Smooth muscle cell (in vitro differentiated cells): ENCODE measurements around the gene ZNF22. TPM values are rescaled to one million over a fixed set of nuclear protein-coding genes. Genes with fewer than 3 reads are reported as not detected.
A peak's percentile ranks its signal among the peaks of the same experiment; 100 is the strongest.

Source experiments
- DNase-seq: peaks from one replicate; lab custom pipeline; 2025; ENCODE audit not compliant: unreplicated experiment; lab: John Stamatoyannopoulos, UW
- H2AFZ ChIP-seq: fragments of 200-600 bp; sonication (generic); 2 replicates; pipeline ENCODE4 v1.6.0; 2016; ENCODE audit warnings: antibody characterized with exemption, low read depth, mild to moderate bottlenecking
- H3F3A ChIP-seq: fragments of 200-600 bp; sonication (generic); 2 replicates; pipeline ENCODE4 v1.6.0; 2017; ENCODE audit warnings: antibody characterized with exemption, low read depth
- H3K27ac ChIP-seq: fragments of 200-600 bp; sonication (generic); 2 replicates; pipeline ENCODE4 v1.5.1; 2016; ENCODE audit warnings: low read depth, mild to moderate bottlenecking
- H3K27me3 ChIP-seq: fragments of 200-600 bp; sonication (generic); 2 replicates; pipeline ENCODE4 v1.6.1; 2016; ENCODE audit warnings: low read depth, mild to moderate bottlenecking
- H3K36me3 ChIP-seq: fragments of 200-600 bp; sonication (generic); 2 replicates; pipeline ENCODE4 v1.5.1; 2016; ENCODE audit warnings: low read depth
- H3K4me1 ChIP-seq: fragments of 200-600 bp; sonication (generic); 2 replicates; pipeline ENCODE4 v1.5.1; 2016; ENCODE audit warnings: low read depth
- H3K4me2 ChIP-seq: fragments of 200-600 bp; sonication (generic); 2 replicates; pipeline ENCODE4 v1.6.0; 2016; ENCODE audit warnings: mild to moderate bottlenecking
- H3K4me3 ChIP-seq: fragments of 200-600 bp; sonication (generic); 2 replicates; pipeline ENCODE4 v1.5.1; 2016; ENCODE audit warnings: mild to moderate bottlenecking
- H3K79me2 ChIP-seq: fragments of 200-600 bp; sonication (generic); 2 replicates; pipeline ENCODE4 v1.6.0; 2016; ENCODE audit warnings: low read depth, mild to moderate bottlenecking
- H3K9ac ChIP-seq: fragments of 200-600 bp; sonication (generic); 2 replicates; pipeline ENCODE4 v1.6.0; 2016; ENCODE audit warnings: low read depth
- H3K9me3 ChIP-seq: fragments of 200-600 bp; sonication (generic); replicated peaks from 2 replicates; pipeline ENCODE4 v1.5.1; 2016; ENCODE audit warnings: low read depth
- H4K20me1 ChIP-seq: fragments of 200-600 bp; sonication (generic); 2 replicates; pipeline ENCODE4 v1.6.0; 2016; ENCODE audit warnings: low read depth
- CTCF ChIP-seq: fragments of 200-600 bp; sonication (generic); IDR thresholded peaks from 2 replicates; pipeline ENCODE4 v1.5.1; 2017; ENCODE audit warnings: borderline replicate concordance, mild to moderate bottlenecking, antibody characterized with exemption; ENCODE audit not compliant: insufficient read depth, poor library complexity, severe bottlenecking
- WGBS: methylation state at CpG from one replicate; pipeline ENCODE4 v1.1.7; 2016; ENCODE audit warnings: low lambda C conversion rate; 5-methylcytosine and 5-hydroxymethylcytosine counted together
- polyA plus RNA-seq: library from polyadenylated mRNA; unstranded; fragments of >200 nt; fragmentation: Nextera tagmentation; extraction: Ambion mirVana; gene quantifications from 2 replicates; pipeline ENCODE4 v1.2.1, GENCODE V29; 2016
- total RNA-seq: library from RNA; depleted of rRNA; stranded (reverse); fragments of >200 nt; gene quantifications from 2 replicates; pipeline ENCODE4 v1.2.3, GENCODE V29; 2014

The ZNF22 gene
- total and polyA plus RNA-seq, 2 experiments from 2014 or later: 30.7 to 38.9 TPM

- 70% methylated on average over 13 of the region's 14 CpGs for WGBS
- DNase-seq: no peak
Measured at GRCh38 chr10:44980309-44981171, 20.2 kb upstream of the ZNF22 start.

GRCh38 chr10:44981172-44982113 is 19.3 kb upstream of the ZNF22 start:
- peak overlapping the region; percentile 31 for H2AFZ ChIP-seq
- WGBS: 63% methylated on average over 11 of the region's 11 CpGs
- no peak for TF ChIP-seq CTCF

More at GRCh38 chr10:44980309-44981171, 20.2 kb upstream of the ZNF22 start:
- Histone ChIP-seq H3K4me3 (no peak overlapping the region), H3K27me3 (no peaks in the 10 kb centered on the region), H3K9ac (peak overlapping the region; percentile 33), H3K9me3 (no peaks in the 10 kb centered on the region), H2AFZ (peak overlapping the region; percentile 31), H3K27ac (peak overlapping the region; percentile 83), H3K79me2 (no peaks in the 10 kb centered on the region), H3K36me3 (no peaks in the 10 kb centered on the region), H3K4me1 (peaks cover 38% of the 10 kb centered on the region), H4K20me1 (no peaks in the 10 kb centered on the region), H3K4me2 (peak overlapping the region; percentile 67), H3F3A (peaks cover 6% of the 10 kb centered on the region)
- TF ChIP-seq CTCF: no peak

GRCh38 chr10:44982114-44982460 is 18.6 kb upstream of the ZNF22 start:
- peak overlapping the region; percentile 83 for H3K27ac ChIP-seq
- H3K9ac ChIP-seq: peak overlapping the region; percentile 76
- H2AFZ ChIP-seq: no peak overlapping the region
- H3F3A ChIP-seq: no peaks in the 10 kb centered on the region
- DNase-seq: no peak
- no peak overlapping the region for H3K4me3 ChIP-seq
- H3K79me2 ChIP-seq: no peaks in the 10 kb centered on the region
- no peaks in the 10 kb centered on the region for H4K20me1 ChIP-seq
- WGBS: 92% methylated on average over 9 of the region's 9 CpGs
- no peaks in the 10 kb centered on the region for H3K36me3 ChIP-seq
- H3K9me3 ChIP-seq: no peaks in the 10 kb centered on the region
- H3K4me1 ChIP-seq: peaks cover 42% of the 10 kb centered on the region
- H3K27me3 ChIP-seq: no peaks in the 10 kb centered on the region
- H3K4me2 ChIP-seq: peak overlapping the region; percentile 67
- TF ChIP-seq CTCF: no peak

More at GRCh38 chr10:44981172-44982113, 19.3 kb upstream of the ZNF22 start:
- H3K4me1 ChIP-seq: peaks cover 36% of the 10 kb centered on the region
- DNase-seq: no peak
- no peaks in the 10 kb centered on the region for H3K27me3 ChIP-seq
- H3K9me3 ChIP-seq: no peaks in the 10 kb centered on the region
- peak overlapping the region; percentile 67 for H3K4me2 ChIP-seq
- H3K79me2 ChIP-seq: no peaks in the 10 kb centered on the region
- no peaks in the 10 kb centered on the region for H3K36me3 ChIP-seq
- H3K4me3 ChIP-seq: no peak overlapping the region
- H3K9ac ChIP-seq: peak overlapping the region; percentile 76
- H3K27ac ChIP-seq: peak overlapping the region; percentile 83
- no peaks in the 10 kb centered on the region for H4K20me1 ChIP-seq
- H3F3A ChIP-seq: peaks cover 5% of the 10 kb centered on the region
